ENCODE measurements around the gene ABCA2. TPM values are rescaled to one million over a fixed set of nuclear protein-coding genes. Genes with fewer than 3 reads are reported as not detected.

Gene ABCA2
- total RNA-seq, 4 donors from 2014 or later, result 10.4 to 44.7 (median 33.4) TPM

DNA sequence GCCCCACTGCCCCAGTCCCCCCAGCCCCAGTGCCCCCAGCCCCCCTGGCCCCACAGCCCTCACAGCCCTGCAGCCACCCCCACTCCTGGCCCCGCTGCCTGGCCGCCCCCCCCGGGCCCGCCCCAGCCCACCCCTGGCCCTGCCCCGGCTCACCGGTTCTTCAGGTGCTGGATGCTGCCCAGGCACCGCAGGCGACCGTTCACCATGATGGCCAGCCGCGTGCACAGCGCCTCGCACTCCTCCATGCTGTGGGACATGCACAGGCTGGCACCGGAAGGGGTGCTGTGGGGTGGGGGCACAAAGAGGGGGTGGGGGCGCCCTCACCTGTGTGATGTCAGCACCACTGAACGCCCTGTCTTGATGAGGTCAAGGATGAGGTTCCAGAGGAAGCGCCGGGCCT lies 18.8 kb downstream of the ABCA2 start:
- TF ChIP-seq POLR2A (IDR thresholded peaks at IDR 0.05) (no peak), EP300 (IDR thresholded peaks at IDR 0.05) (no peak), POLR2AphosphoS5 (IDR thresholded peaks at IDR 0.05) (no peak)
- TF ChIP-seq, protein P1, sequence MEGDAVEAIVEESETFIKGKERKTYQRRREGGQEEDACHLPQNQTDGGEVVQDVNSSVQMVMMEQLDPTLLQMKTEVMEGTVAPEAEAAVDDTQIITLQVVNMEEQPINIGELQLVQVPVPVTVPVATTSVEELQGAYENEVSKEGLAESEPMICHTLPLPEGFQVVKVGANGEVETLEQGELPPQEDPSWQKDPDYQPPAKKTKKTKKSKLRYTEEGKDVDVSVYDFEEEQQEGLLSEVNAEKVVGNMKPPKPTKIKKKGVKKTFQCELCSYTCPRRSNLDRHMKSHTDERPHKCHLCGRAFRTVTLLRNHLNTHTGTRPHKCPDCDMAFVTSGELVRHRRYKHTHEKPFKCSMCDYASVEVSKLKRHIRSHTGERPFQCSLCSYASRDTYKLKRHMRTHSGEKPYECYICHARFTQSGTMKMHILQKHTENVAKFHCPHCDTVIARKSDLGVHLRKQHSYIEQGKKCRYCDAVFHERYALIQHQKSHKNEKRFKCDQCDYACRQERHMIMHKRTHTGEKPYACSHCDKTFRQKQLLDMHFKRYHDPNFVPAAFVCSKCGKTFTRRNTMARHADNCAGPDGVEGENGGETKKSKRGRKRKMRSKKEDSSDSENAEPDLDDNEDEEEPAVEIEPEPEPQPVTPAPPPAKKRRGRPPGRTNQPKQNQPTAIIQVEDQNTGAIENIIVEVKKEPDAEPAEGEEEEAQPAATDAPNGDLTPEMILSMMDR (IDR thresholded peaks at IDR 0.05), result no peak
- H3K4me1 ChIP-seq, result no peaks in the 10 kb centered on the region
- H3K27ac ChIP-seq, result no peak overlapping the region
- H3K36me3 ChIP-seq, result peaks cover 57% of the 10 kb centered on the region
- no peak overlapping the region for H3K4me3 ChIP-seq
- WGBS, result no CpG with 5 or more reads among the region's 18 CpGs
- DNase-seq (ENCODE audit: low spot score in 2 of 2), result no peak
- H3K27me3 ChIP-seq, result no peaks in the 10 kb centered on the region
- no peaks in the 10 kb centered on the region for H3K9me3 ChIP-seq

DNA sequence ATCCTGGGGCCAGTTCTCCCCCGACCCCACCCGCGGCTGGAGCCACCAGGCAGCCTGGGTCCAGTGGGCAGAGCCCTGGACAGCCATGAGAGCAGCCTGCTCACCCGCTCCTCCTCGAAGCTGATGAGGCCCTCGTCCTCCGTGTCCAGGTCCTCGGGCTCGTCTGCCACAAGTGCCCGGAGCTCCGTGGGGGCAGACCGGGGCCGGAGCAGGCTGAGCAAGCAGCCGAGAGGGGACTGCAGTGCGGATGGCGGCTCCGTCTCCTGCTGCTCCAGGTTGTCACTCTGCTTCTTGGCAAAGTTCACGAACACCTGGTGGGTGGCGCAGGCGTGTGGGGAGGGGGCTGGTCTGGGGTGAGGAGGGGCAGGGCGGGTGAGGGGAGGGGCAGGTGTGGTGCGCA lies 19.7 kb downstream of the ABCA2 start:
- no peak for DNase-seq (ENCODE audit: low spot score in 2 of 2)
- no peaks in the 10 kb centered on the region for H3K4me1 ChIP-seq
- H3K27ac ChIP-seq, result no peak overlapping the region
- no peak overlapping the region for H3K4me3 ChIP-seq
- no peaks in the 10 kb centered on the region for H3K27me3 ChIP-seq
- 85% methylated on average over 17 of the region's 22 CpGs for WGBS
- peaks cover 55% of the 10 kb centered on the region for H3K36me3 ChIP-seq
- no peak for TF ChIP-seq POLR2AphosphoS5 (IDR thresholded peaks at IDR 0.05)
- no peak for TF ChIP-seq EP300 (IDR thresholded peaks at IDR 0.05)
- TF ChIP-seq, protein P1 (IDR thresholded peaks at IDR 0.05), result no peak
- no peaks in the 10 kb centered on the region for H3K9me3 ChIP-seq

DNA sequence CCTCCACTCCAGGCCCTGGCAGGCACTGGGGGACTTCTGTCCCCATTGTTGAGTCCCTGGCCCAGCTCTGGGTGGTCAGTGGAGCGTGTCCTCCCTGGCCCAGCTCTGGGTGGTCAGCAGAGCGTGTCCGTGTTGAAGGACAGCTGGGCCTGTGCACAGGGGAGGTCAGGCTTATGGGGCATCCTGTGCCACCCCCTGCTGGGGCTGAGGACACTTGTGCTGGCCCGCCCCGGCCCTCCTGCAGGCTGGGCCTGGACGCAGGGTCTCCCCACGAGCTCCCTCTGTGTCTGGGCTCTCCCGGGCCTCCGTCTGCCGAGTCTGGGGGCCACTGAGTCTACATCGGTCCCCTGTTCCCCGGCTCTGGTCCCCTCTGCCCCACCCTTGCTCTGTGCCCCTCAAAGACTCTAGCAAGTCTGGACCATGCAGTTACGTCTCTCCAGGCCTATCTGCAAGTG lies 20.2 kb downstream of the ABCA2 start:
- H3K4me3 ChIP-seq, result no peak overlapping the region
- H3K27me3 ChIP-seq, result no peaks in the 10 kb centered on the region
- H3K9me3 ChIP-seq, result no peaks in the 10 kb centered on the region
- TF ChIP-seq POLR2A (IDR thresholded peaks at IDR 0.05) (no peak), POLR2AphosphoS5 (IDR thresholded peaks at IDR 0.05) (no peak), EP300 (IDR thresholded peaks at IDR 0.05) (no peak)
- TF ChIP-seq, protein P1 (IDR thresholded peaks at IDR 0.05), result no peak
- no peaks in the 10 kb centered on the region for H3K4me1 ChIP-seq
- DNase-seq (ENCODE audit: low spot score in 2 of 2), result no peak
- no peak overlapping the region for H3K27ac ChIP-seq
- peaks cover 50% of the 10 kb centered on the region for H3K36me3 ChIP-seq
- 90% methylated on average over 2 of the region's 13 CpGs for WGBS

DNA sequence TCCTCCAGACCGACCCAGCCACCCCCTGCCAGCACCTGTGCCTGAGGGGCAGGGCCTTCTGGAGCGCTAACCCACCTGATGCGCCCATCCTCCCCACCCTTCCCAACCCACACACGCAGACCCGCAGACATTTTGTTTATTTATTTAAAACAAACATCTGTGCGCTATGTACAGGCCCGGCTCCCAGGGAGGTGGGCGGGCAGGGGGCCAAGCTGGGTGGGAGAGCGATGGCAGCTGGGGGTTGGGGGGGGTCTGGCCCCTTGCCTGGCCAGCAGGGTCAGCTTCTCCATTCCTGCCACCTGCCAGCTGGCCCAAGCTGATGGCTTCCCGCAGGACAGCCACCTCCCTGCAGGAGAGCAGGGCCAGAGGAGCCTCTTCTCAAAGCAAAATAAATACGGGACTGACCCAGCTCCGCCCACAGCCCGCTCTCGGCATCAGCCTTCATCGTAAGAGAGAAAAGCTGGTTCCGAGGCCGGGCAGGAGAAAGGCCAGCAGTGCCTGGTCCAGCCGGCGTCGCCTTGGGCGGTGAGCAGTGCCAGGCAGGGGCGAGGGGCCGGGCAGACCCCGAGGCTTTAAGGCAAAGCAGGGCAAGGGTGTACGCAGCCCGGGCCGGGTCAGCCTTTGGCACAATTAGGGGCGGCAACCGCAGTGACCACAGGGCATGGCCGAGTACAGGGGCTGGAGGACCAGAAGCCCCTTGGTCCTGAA lies 20.8 kb downstream of the ABCA2 start:
- no peak for DNase-seq (ENCODE audit: low spot score in 2 of 2)
- WGBS, result 84% methylated on average over 13 of the region's 30 CpGs
- H3K9me3 ChIP-seq, result no peaks in the 10 kb centered on the region
- TF ChIP-seq POLR2AphosphoS5 (IDR thresholded peaks at IDR 0.05), result no peak
- TF ChIP-seq, protein P1 (IDR thresholded peaks at IDR 0.05), result no peak
- no peak for TF ChIP-seq POLR2A (IDR thresholded peaks at IDR 0.05)
- no peak for TF ChIP-seq EP300 (IDR thresholded peaks at IDR 0.05)
- H3K4me3 ChIP-seq, result no peak overlapping the region
- no peaks in the 10 kb centered on the region for H3K4me1 ChIP-seq
- peaks cover 45% of the 10 kb centered on the region for H3K36me3 ChIP-seq
- H3K27me3 ChIP-seq, result no peaks in the 10 kb centered on the region
- no peak overlapping the region for H3K27ac ChIP-seq

DNA sequence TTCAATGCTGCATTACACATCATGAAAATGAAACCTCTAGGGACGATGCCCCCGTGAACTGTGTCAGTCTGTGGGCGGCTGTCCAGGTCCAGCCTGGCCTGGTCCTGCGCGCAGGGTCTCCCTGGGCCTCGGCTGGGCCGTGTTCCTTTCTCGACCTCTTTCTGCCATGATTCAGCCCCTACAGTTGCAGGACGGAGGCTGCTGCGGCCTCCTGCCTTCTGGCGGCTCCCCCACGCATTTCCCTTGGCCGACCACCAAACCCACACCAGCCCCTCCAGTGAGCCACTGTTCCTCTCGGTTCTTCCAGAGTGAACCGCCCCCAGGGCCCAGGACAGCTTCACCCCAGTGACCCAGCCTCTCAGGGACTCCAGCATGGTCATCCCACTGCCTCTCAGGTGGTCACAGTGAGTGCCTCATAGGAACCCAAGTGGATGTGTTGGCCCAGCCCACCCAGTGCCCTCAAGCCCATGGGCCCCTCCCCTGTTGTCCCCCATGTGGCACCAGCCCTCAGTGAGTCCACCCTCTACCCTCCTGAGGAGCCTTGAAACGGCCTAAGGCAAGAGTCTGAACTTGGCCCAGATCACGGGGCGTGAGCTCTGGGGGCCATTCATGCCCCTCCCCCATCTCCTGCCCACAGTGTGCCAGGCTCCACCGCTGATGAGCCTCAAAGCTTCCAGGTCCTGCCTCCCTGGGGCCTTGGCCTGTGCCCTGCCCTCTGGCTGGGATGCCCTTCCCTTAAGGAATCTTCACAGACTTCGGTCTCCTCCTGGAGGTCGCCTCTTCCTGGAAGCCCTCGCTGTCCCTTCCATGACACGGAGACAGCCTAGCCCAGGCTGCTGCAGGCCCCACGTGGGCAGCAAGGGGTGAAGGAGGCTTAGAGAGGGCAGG lies 21.7 kb downstream of the ABCA2 start:
- H3K4me3 ChIP-seq, result no peak overlapping the region
- no peak for DNase-seq (ENCODE audit: low spot score in 2 of 2)

More for the DNA sequence above, 21.7 kb downstream of the ABCA2 start:
- H3K4me1 ChIP-seq, result no peaks in the 10 kb centered on the region
- 76% methylated on average over 23 of the region's 24 CpGs for WGBS
- peaks cover 36% of the 10 kb centered on the region for H3K36me3 ChIP-seq
- H3K27ac ChIP-seq, result no peak overlapping the region
- H3K9me3 ChIP-seq, result no peaks in the 10 kb centered on the region
- TF ChIP-seq POLR2AphosphoS5 (IDR thresholded peaks at IDR 0.05), result no peak
- TF ChIP-seq POLR2A (IDR thresholded peaks at IDR 0.05), result no peak
- TF ChIP-seq EP300 (IDR thresholded peaks at IDR 0.05), result no peak
- no peaks in the 10 kb centered on the region for H3K27me3 ChIP-seq
